ENCODE data around the gene MAP4K4. TPM values are rescaled to one million over a fixed set of nuclear protein-coding genes. Genes with fewer than 3 reads are reported as not detected.

MAP4K4 gene
- total and polyA plus RNA-seq, 2 of the 13 experiments (the other 11 are each of a cell fraction or from before 2014, with no cell fraction given), result 105 to 264 TPM

DNA sequence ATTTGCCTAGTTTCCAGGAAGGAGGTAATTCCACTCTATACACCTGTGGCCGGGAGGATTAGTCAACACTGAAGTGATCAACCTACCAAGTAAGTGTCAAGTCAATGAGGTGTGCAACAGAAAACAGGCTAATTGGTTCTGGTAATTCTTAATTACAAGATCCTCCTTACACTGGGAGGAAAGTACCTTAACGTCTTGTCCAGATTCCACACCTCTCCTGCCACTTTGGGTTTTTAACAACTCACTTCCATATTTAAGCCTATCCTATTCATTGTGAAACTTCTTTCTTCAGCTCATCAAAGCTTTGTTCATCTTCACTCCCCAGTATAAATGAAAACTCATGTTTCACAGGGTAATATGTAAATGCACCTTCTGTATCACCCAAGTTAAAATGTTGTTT lies 22.0 kb upstream of the MAP4K4 start:
- H3K9me3 ChIP-seq (ENCODE audit: low read length), result peaks cover 14% of the 10 kb centered on the region
- no peak overlapping the region for H3K27ac ChIP-seq (ENCODE audit: extremely low read length, insufficient read depth, low read length)
- H4K20me1 ChIP-seq (ENCODE audit: insufficient read depth, low read length), result no peaks in the 10 kb centered on the region
- H2AFZ ChIP-seq (ENCODE audit: low read length), result no peak overlapping the region
- H3K36me3 ChIP-seq (replicated peaks in 1 of 2; ENCODE audit: control insufficient read depth in 1 of 2, insufficient read depth in 2 of 2, low read length in 2 of 2), result no peaks in the 10 kb centered on the region
- in situ Hi-C loops (cut with HindIII; ENCODE audit: extremely low pct_ligation_motif_present, low pct_unique_long_range_greater_than_20kb), result no loop called here
- H3K4me2 ChIP-seq (ENCODE audit: low read depth, low read length), result no peak overlapping the region
- no peaks in the 10 kb centered on the region for H3K27me3 ChIP-seq (ENCODE audit: control insufficient read depth in 1 of 2, insufficient read depth in 2 of 2, low read length in 2 of 2)
- H3K79me2 ChIP-seq (ENCODE audit: insufficient read depth, low read length), result no peaks in the 10 kb centered on the region
- H3K4me1 ChIP-seq (ENCODE audit: insufficient read depth, low read length), result peaks cover 40% of the 10 kb centered on the region
- no peak overlapping the region for H3K4me3 ChIP-seq (replicated peaks in 1 of 3; ENCODE audit: insufficient read depth in 1 of 3, low read depth in 2 of 3, low read length in 3 of 3)
- 96% methylated on average over 2 of the region's 2 CpGs for WGBS (ENCODE audit: low lambda C conversion rate)
- FAIRE-seq, result no peak
- TF ChIP-seq ZNF616 (CRISPR knock-in tag; IDR thresholded peaks at IDR 0.05; ENCODE audit: low read depth) (no peak), HDAC2 (CRISPR knock-in tag; IDR thresholded peaks at IDR 0.05) (no peak), ELF1 (CRISPR knock-in tag; IDR thresholded peaks at IDR 0.05) (no peak), MED13 (CRISPR knock-in tag; IDR thresholded peaks at IDR 0.05) (no peak), ZKSCAN5 (CRISPR knock-in tag; IDR thresholded peaks at IDR 0.05) (no peak), TP53 (CRISPR knock-in tag; conservative IDR thresholded peaks at IDR 0.05) (no peak), RFXANK (CRISPR knock-in tag; IDR thresholded peaks at IDR 0.05) (no peak)
- TF ChIP-seq, protein P1, sequence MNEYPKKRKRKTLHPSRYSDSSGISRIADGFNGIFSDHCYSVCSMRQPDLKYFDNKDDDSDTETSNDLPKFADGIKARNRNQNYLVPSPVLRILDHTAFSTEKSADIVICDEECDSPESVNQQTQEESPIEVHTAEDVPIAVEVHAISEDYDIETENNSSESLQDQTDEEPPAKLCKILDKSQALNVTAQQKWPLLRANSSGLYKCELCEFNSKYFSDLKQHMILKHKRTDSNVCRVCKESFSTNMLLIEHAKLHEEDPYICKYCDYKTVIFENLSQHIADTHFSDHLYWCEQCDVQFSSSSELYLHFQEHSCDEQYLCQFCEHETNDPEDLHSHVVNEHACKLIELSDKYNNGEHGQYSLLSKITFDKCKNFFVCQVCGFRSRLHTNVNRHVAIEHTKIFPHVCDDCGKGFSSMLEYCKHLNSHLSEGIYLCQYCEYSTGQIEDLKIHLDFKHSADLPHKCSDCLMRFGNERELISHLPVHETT (CRISPR knock-in tag; conservative IDR thresholded peaks at IDR 0.05), result no peak
- TF ChIP-seq, protein P2, sequence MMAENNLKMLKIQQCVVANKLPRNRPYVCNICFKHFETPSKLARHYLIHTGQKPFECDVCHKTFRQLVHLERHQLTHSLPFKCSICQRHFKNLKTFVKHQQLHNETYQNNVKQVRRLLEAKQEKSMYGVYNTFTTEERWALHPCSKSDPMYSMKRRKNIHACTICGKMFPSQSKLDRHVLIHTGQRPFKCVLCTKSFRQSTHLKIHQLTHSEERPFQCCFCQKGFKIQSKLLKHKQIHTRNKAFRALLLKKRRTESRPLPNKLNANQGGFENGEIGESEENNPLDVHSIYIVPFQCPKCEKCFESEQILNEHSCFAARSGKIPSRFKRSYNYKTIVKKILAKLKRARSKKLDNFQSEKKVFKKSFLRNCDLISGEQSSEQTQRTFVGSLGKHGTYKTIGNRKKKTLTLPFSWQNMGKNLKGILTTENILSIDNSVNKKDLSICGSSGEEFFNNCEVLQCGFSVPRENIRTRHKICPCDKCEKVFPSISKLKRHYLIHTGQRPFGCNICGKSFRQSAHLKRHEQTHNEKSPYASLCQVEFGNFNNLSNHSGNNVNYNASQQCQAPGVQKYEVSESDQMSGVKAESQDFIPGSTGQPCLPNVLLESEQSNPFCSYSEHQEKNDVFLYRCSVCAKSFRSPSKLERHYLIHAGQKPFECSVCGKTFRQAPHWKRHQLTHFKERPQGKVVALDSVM (CRISPR knock-in tag; IDR thresholded peaks at IDR 0.05), result no peak
- no peak for ATAC-seq
- no TSS peak for BruUV-seq (replicated peaks)
- intact Hi-C loops (cut with micrococcal nuclease; ENCODE audit: unreplicated experiment), result no loop called here
- H3K9ac ChIP-seq (ENCODE audit: insufficient read depth, low read depth, low read length), result no peak overlapping the region
- ChIA-PET POLR2A (no interaction called here), CTCF (ENCODE audit: low intra/inter-chr PET ratio, low total read pairs) (no interaction called here)
- DNase-seq (ENCODE audit: low spot score), result no peak
